ENCODE results near the gene SYNPR.

DNA sequence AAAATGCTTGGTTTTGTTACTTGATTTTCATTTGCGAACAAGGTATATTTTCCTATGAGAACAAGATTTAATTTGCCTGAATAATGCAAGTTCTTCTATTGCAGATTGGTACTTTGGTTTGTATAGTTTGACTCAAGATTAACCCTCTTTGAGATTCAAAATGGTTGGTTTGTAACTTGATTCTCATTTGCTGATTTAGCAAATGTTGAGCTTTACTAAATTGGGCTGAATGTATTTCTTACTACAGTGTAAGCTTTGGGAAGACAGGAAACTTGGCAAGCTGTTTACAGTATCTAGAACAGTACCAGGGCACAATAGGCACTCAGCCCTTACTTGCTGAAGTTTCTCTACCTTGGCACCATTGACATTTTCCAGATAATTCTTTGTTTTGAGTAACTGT lies 3.7 kb upstream of the SYNPR start:
- TF ChIP-seq CTCF (IDR thresholded peaks at IDR 0.05) (no peak), POLR2A (IDR thresholded peaks at IDR 0.05) (no peak)

Measured in heart left ventricle (tissue), 13 donors.